ENCODE measurements around the gene CD22.
"Not testable (repeated sequence)": the region's sequence is repeated elsewhere in the genome, so short reads cannot be mapped to it uniquely, and the experiment has no call there.

CD22 gene

DNA sequence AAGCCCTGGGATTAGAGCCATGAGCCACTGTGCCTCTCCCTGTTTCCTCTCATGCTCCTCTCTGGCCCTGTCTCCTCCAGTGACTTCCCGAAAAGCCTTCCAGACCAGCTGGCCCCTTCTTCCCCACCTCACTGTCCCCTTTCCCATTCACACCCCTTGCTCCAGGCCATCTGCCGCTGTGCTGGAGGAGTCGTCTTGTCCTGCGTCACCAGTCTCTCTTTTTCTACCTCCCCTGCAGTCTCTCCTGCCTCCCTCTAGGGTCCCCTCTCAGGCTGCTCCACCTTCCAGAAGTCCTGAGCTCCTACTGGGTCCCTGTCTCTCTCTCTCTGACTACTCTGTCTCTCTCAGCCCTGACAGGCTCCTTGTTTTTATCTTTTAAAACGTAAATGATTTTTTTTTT lies 13.4 kb downstream of the CD22 start:
- no peak for DNase-seq

DNA sequence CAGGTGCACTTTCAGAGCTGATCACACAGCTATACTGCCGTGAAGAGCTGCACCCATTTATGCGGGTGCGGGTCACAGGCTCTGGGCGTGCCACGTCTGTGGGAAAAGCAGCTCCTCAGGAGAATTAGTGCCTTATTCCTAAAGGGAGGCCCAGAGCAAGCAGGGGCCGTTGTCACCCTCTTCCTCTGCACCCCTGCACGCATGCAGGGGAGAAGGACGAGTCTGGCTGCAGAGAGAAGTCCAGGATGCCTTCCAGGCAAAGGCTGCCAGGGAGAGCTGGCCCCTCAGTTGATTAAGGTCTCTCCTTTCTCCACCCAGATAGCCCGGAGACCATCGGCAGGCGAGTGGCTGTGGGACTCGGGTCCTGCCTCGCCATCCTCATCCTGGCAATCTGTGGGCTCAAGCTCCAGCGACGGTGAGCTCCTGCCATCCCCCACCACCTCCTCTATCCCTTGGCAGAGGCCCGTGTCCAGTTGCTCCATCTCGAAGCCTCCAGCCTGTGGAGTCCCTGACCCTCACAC lies 15.6 kb downstream of the CD22 start:
- no peak for DNase-seq

GRCh38 chr19:35345671-35346111 lies 16.7 kb downstream of the CD22 start:
- DNase-seq: no peak

DNA sequence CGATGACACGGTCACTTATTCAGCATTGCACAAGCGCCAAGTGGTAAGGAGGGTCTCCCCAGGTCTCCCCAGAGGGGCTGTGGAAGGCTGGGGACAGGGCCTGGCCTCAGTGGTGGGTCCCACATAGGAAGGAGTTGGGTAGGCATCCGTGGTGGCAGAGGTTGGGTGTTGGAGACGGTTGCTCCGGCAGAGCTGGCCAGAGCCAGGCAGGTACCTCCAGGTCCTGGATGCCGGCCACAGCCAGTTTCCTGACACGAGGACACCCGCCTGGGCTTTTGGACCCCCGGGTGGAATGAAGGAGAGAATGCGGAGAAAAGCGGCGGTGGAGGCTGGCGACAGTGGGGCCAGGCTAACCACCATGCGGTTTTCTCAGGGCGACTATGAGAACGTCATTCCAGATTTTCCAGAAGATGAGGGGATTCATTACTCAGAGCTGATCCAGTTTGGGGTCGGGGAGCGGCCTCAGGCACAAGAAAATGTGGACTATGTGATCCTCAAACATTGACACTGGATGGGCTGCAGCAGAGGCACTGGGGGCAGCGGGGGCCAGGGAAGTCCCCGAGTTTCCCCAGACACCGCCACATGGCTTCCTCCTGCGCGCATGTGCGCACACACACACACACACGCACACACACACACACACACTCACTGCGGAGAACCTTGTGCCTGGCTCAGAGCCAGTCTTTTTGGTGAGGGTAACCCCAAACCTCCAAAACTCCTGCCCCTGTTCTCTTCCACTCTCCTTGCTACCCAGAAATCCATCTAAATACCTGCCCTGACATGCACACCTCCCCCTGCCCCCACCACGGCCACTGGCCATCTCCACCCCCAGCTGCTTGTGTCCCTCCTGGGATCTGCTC lies 17.4 kb downstream of the CD22 start:
- peak; percentile 52 for DNase-seq

GRCh38 chr19:35347171-35347929 lies 18.4 kb downstream of the CD22 start, which contains the start of gene FFAR1:
Gene FFAR1 (plus strand): TSS chr19:35347902. CDS start chr19:35351552, 3,650 bp downstream.
- DNase-seq: peak; percentile 27

DNA sequence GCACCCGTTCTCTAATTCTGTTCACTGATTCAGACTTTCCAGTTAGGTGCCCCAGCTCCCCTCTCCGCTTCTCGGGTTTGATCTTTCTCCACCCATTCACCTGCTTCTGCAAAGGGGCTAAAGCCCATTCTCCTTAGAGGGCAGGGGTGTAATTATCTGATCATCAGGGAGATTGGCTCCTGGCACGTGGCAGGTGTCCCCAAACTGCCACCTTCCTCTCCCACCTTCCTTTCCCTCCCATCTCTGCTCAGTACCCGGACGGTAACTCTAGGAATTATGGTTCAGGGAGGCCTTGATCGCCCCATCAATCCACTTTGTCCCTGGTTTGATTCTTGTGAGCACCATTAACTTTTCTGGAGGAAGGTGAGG lies 18.9 kb downstream of the CD22 start:
- no peak for DNase-seq

DNA sequence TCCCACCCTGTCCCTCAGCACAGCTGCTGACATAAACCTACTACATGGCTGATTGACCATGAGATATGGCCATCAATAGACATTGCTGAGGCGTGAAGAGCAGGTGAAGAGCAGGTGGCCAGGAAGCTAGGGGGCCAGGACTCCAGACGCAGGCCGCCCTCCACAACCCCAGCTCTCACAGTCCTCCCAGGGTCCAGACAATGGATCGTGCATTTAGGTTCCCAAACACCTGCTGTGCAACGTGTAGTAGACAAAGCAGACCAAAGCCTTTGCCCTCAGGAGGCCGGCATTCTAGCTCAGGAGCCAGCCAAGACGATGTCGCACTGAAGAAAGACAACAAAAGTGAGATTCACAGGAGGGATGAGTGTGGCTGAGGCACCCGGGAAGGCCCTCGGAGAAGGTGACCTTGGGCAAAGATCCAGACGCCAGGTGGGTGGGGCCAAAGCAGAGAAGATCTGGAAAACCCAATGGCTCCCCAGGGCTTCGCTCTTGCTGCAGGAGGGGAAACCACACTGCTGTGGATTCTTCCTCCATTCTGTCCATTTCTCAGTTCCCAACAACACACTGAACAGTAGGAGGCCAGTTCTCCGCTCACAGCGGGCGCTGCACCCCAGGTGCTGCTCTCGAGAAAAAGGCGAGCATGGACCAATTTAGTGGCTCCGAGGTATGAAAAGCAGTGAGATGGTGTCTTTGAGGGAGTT lies 20.1 kb downstream of the CD22 start:
- DNase-seq: no peak

GRCh38 chr19:35349614-35350521 lies 20.9 kb downstream of the CD22 start:
- no peak for DNase-seq

GRCh38 chr19:35350591-35350990 lies 21.6 kb downstream of the CD22 start:
- DNase-seq: no peak

DNA sequence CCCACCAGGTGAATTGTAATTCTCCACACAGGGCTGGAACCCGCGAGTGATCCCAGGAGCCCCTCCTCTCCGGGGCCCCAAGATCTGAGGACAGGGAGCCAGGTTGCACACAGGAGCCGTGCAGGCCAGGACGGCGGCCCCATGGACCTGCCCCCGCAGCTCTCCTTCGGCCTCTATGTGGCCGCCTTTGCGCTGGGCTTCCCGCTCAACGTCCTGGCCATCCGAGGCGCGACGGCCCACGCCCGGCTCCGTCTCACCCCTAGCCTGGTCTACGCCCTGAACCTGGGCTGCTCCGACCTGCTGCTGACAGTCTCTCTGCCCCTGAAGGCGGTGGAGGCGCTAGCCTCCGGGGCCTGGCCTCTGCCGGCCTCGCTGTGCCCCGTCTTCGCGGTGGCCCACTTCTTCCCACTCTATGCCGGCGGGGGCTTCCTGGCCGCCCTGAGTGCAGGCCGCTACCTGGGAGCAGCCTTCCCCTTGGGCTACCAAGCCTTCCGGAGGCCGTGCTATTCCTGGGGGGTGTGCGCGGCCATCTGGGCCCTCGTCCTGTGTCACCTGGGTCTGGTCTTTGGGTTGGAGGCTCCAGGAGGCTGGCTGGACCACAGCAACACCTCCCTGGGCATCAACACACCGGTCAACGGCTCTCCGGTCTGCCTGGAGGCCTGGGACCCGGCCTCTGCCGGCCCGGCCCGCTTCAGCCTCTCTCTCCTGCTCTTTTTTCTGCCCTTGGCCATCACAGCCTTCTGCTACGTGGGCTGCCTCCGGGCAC lies 22.6 kb downstream of the CD22 start:
- no peak for DNase-seq

GRCh38 chr19:35352177-35352447 lies 23.1 kb downstream of the CD22 start:
- DNase-seq: no peak

GRCh38 chr19:35352448-35353304 lies 23.7 kb downstream of the CD22 start:
- DNase-seq: peak; percentile 57

- DNase-seq: no peak
Measured at GRCh38 chr19:35353635-35354034, 24.6 kb downstream of the CD22 start.

DNA sequence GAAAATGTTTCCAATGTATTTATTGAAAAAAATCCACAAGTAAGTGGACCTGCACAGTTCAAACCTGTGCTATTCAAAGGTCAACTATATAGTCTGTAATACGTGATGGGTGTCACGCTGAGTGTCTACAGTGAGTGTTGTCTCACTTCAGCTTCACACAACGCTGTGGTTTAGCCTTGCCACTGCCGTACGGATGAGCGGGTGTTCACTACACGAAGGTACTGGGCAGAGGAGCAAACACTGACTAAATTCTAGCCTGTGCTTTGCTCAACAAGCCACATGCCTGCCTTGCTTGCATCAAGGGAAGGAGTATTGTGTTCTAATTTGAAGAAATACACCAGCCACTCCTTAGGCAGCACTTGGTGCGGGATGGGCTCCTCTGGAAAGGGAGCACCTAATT lies 25.9 kb downstream of the CD22 start:
- no peak for DNase-seq

- no peak for DNase-seq
Measured at GRCh38 chr19:35355791-35356460, 26.9 kb downstream of the CD22 start.

DNA sequence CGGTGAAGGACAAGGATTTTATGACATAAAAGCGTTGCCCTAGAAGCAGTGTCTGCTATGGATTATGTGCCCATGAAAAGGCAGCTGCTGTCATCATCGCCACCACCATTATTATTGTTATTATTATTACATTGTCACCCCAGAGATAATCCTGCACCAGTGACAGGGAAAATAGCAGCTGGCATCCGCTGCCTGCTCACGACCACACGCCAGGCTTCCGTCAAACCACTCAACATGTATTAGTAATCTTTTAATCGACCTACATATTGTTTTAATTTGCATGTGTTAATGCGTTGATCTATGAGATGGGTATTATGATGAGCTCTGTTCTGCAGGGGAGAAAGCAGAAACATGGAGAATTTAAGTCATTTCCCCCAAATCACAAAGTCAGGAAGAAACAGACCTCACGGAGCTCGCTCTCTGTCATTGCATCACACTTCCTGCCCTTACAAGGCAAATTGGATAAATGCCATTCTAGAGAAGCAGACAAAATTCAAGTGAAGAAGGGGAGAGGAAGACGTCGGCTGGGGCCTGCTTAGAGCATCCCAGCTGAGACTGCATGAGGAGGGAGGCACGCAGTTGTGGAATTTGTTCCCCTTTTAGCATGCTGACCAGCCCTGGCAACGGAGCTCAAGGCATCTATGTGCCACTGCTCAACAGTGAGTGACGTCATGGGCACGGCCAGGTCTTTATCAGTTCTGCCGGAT lies 29.0 kb downstream of the CD22 start, which contains the start of gene FFAR3:
TSS of gene FFAR3 (plus strand) at position 594 of the 707 bp plus-strand sequence. CDS start 431 bp downstream, outside the sequence.
- no peak for DNase-seq

DNA sequence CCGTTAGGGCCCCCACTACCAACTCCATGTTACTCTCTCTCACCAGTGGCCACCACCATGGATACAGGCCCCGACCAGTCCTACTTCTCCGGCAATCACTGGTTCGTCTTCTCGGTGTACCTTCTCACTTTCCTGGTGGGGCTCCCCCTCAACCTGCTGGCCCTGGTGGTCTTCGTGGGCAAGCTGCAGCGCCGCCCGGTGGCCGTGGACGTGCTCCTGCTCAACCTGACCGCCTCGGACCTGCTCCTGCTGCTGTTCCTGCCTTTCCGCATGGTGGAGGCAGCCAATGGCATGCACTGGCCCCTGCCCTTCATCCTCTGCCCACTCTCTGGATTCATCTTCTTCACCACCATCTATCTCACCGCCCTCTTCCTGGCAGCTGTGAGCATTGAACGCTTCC lies 29.8 kb downstream of the CD22 start:
- not testable (repeated sequence) for DNase-seq

GRCh38 chr19:35359395-35359794 lies 30.4 kb downstream of the CD22 start:
- not testable (repeated sequence) for DNase-seq

- not testable (repeated sequence) for DNase-seq
Measured at GRCh38 chr19:35360081-35360480, 31.1 kb downstream of the CD22 start.

Measured in effector CD4-positive, alpha-beta T cell (primary cell).